Endometrium (tissue), 2 donors: Measurements from ENCODE around the gene DNAJB12.
"Not testable (repeated sequence)": the region's sequence is repeated elsewhere in the genome, so short reads cannot be mapped to it uniquely, and the experiment has no call there.

ENCODE experiments used
- FAIRE-seq: peaks from 2 replicates; lab custom pipeline; 2012; peaks lifted over from hg19 to GRCh38; lab: Jason Lieb, UNC
- donor health status: control.
- donor health status: control.

Gene DNAJB12

DNA sequence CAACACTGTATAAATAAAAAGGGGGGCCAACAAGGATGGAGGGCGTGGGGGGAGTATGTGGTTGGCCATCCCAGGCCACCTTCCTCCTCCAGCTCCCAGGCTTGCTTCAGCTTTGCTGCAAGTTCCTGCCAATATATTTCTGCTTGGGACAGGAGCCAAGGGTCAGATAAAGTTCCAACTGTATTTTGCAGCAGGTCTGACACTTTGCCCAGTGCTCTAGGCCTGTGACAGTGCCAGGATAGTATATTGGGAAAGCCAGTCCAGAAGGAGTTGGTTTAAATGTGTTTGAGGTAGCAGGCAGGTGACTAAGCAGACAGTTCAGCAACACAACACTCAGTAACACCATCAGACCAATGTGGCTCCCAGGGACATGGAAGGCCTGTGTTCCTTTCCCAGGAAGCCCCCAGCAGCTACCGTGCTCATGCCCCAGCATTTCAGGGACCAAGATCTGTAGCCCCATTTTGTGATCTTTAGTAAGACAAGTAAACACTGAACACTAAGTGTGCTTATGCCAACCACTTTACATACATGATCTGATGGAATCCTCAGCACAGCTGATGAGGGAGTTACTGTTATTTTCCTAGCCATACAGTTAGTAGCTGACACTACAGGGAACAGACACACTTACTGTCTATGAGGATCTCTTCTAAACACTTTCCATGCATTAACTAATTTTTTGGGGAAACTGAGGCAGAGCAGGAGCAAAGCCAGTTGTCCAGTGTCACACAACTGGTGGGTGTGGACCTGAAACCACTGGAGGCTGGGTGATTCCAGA, 38.9 kb downstream of the DNAJB12 start:
- FAIRE-seq = no peak

DNA sequence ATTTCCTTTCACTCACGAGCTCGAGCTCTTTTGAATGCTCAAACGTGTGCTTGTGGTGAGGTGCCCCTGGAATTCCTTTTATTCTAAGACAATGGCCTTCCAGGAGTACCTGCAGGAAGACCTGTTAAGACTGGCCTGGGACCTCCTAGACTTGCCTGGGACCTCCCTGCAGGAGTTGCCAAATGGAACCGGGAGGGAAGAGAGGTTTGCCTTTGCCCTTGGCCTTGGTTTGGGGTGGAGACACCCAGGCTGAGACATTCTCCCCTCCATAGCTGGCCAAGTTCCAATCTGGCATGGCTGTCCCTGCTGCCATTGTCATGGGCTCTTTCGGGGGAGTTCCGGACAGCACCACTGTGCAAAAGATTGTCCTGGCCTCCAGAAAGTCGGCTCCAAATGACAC, 39.7 kb downstream of the DNAJB12 start:
- no peak for FAIRE-seq

DNA sequence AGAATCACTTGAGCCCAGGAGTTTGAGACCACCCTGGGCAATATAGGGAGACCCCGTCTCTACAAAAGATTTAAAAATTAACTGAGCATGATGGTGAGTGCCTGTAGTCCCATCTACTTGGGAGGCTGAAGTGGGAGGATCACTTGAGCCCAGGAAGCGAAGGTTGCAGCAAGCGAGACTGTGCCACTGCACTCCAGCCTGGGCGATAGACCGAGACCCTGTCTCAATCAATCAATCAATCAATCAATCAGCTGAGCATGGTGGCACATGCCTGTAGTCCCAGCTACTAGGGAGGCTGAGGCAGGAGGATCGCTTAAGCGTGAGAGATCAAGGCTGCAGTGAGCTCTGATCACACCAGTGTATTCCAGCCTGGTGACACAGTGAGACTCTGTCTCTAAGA, 40.5 kb downstream of the DNAJB12 start:
- no peak for FAIRE-seq

DNA sequence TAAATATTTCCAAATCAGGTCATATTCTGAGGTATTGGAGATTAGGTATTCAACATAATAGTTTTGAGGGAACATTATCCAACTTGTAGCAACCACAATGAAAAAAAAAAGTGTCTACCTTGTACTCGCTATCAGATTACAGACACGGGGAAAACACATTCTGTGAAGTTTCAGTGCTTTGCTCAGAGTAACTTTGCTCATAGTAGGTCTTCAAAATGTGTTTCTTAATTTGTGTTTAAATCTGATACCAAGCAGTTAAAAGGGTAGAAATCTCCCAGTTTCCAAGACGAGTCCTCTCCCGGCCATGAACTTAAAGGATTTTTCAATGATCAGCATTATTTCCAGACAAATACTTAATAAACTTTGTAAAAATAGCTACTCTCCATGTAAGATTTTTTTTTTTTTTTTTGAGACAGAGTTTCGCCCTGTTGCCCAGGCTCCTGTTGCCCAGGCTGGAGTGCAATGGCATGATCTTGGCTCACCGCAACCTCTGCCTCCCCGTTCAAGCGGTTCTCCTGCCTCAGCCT, 41.8 kb downstream of the DNAJB12 start:
- FAIRE-seq = no peak

DNA sequence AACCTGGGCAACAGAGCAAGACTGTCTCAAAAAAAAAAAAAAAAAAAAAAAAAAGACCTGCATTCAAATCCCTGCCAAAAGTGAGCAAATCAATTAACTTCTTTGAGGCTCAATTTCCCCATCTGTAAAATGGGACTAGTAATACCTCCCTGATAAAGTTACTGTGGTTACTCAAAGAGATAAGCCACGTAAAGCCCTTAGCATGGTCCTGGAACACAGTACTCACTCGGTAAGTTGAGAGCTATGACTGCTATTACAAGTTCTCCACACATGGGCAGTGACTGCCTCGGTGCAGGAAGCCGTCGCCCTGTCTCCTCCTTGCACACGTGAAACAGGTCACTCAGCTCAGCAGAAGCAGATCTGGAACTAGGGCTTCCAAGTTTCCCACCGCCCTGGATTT, 43.1 kb downstream of the DNAJB12 start:
- no peak for FAIRE-seq

DNA sequence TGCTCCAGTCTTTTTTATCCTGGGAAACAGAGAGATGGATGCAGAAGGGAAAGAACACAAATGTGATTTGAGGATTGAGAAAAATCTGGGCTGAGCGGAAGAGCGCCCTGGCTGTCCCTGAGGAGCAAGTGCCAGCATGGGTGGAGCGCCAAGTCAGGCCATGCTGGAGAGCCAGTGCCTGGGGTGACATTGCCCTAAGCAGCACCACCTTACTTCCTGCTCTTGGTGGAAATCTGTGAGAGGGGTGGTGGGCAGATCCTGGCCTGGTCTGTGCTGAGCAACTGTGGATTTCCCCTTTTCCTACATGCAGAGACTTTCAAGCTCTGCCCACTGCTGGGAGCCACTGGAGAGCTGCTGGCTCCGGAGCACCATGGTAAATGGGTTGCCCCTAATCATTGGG, 44.1 kb downstream of the DNAJB12 start:
- no peak for FAIRE-seq

DNA sequence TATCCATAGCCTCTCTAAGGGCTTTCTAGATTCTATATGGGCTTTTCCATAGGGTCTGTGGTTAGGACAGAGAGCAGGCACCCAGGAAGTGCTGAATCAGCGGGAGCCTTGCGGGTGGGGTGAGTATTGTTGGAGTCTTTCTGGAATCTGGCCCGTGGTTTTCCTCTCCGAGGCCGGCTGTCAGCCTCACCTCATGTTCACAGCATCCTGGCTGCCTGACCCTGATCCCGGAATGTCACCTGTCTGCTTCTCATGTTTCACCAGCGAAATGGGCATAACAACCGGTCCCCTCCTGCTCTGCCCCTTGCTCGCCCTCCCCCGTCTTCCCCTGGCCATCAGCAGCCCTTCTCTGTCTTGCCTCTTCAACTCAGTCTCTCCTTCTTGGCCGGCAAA, 44.5 kb downstream of the DNAJB12 start:
- FAIRE-seq = no peak

DNA sequence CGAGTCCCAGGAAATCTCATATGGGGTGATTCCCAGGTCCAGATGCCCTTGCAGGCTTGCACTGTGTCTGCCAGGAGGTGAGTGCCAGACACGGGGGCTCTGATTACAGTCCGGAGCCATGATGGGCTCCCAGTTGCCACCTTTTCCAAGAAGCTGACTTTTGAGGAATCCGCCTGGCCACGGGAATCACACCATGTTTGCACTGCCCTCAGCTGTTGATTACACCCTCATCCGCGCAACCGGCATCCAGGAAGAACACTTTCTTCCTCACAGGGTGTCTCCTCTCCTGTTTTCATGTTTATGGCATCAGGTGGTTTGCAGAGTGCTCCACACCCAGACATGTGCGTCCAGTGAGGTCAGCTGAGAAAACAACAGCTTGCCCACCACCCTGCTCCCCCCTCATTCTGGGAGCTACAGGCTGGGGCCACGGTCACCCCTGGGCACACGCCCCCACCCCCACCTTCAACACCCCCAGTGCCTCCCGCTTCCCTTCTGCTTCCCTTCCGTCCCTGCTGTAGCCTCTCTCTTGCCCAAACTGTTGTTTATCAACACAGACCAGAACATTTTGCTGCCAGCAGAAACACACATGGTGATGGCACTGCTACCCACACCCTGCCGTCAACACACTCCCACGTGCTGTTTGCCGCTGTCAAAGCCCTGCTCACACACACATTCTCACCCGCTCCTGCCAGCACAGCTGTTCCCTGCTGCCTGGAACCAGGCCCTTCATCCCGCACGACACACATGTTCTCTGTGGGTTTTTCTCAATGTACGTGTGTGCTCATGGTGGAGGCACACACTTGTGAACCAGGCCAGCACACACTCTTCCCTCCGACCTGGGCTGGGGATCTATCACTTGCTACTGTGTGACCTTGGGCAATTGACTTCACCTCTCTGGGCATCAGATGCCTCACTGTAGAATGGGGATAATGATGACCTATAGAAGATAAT, 45.2 kb downstream of the DNAJB12 start:
- no peak for FAIRE-seq

DNA sequence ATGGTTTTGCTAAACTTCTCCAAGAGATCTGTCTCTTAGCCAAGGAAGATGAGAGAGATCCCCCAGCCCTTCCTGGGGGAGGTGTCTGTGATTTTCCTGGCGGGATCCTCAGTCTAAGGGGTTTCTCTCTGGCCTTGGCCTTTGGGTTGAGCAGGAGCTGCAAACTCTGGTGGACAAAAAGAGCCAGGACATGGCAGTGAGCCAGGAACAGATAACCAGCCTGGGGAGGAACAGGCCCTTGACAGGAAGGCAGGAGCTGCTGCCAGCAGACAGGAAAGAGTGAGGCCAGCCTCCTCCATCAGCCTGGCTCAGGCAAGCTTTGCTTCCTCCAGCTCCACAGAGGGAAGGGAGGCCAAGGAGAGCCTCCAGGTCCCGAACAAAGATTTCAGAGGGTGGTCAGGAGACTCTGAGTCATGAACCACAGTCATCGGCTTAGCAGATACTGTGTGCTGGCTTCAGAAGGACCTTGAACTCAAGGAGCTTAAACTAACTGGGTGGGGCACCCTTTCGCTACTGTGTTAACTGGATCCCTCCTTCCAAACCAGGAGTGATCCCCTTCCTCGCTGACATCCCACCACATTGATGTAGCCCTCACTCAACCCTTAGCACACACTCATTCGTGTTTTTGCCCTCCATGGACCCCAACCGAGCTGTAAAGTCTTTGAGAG, 46.3 kb downstream of the DNAJB12 start:
- FAIRE-seq = no peak

DNA sequence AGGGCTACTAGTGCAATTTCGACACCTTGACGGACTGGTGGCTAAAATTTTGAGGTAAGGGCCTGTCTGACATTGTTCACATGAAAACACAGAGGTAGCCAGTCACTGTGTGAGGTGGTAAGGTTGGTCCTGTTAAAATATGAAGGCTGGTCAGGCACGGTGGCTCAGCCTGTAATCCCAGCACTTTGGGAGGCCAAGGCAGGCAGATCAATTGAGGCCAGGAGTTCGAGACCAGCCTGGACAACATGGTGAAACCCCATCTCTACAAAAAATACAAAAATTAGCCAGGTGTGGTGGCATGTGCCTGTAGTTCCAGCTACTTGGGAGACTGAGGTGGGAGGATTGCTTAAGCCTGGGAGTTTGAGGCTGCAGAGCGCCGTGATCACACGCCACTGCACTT, 47.0 kb downstream of the DNAJB12 start:
- FAIRE-seq = not testable (repeated sequence)

DNA sequence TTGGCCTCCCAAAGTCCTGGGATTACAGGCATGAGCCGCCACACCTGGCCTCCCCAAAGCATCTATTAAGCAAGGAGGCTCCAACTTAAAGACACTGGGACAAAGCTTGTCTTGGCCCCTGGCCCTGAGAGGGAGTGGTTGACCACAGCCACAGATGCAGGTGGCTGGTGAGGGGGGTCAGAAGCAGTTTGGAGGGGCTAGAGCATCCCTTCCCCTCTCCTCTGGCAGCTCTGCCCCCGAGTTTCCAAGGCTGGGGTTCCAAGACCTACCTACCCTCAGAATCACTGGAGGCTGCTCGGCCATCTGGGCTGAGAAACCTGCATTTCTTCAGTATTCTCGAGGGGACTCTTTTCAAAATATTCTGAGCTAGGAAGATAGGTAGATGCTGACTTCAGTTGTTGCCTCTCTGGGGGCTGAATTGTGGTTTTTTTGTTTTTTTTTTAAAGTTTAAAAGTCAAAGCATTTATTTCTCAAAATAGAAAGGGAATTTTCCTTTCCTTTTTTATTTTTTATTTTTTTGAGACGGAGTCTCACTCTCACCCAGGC, 48.4 kb downstream of the DNAJB12 start:
- FAIRE-seq = no peak

DNA sequence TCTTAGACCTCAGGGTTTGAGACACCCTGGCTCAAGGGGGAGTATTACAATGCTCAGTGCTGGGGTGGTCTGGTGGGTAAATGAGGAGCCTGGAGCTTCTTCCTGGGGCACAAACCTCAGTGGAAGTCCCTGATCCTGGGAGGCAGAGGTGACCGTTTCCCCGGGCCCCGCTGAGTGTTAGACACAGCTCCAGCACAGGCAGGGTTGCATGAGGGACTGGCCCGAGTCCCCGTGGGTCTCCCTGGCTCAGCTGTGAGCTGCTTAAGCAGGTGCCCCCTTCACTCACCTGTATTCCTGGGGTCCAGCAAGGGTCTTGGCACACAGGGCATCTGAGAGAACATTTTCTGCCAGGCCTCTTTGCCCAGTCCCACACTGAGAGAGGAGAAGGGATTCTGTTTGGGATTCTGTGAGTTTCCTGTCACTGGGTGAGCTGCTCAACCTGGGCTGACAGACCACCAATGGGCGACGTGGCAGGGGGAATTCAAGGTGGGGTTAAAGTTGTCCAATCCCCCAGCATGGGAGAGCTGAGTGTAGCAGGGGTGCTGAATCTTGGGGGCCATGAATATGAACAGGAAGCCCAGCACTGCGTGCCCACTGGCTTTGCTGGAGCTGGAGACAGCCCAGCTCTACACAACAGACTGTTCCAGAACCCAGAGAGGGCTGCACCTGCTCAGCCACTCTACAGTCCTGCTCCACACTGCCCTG, 51.1 kb downstream of the DNAJB12 start:
- no peak for FAIRE-seq

DNA sequence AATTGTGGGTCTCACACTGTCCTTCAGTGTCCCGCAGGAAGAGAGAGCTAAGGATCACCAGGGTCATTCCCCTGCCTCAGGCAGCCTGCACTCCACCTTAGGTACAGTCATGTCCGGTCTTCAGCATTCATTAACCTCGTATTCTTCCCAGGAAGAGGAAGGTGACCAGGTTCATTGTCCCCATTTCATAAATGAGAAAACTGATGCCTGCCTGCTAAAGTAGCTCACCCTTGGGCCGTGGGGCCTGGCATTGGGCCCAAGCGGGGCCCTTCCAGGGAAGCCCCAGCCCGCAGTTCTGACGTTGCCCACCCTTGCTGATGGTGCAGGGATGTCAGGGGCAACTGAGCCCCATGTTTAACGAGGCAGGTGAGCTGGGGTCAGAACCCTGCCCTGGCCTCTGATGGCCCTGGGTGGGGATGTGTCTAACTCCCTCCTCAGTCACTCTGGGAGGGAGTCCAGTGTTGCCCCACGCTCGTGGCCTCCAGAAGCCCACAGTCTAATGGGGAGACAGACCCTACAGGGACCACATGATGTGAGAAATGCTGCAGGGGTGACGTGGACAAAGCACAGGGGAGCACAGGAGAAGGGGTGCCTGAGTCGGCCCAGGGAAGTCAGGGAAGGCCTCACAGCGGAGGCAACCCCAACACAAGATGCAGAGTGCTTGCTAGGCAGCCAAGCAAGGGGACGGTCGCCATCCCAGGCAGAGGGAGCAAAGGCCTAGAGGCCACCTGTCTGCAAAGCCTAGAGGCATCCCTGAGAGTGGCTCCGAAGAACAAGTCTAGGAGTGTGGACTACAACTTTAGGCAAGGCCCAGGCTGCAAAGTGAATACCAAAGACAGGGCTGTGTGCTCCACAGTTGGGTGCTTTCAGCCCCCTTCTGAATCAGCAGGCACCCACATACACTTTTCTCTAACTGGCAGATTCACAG, 55.9 kb downstream of the DNAJB12 start:
- no peak for FAIRE-seq

DNA sequence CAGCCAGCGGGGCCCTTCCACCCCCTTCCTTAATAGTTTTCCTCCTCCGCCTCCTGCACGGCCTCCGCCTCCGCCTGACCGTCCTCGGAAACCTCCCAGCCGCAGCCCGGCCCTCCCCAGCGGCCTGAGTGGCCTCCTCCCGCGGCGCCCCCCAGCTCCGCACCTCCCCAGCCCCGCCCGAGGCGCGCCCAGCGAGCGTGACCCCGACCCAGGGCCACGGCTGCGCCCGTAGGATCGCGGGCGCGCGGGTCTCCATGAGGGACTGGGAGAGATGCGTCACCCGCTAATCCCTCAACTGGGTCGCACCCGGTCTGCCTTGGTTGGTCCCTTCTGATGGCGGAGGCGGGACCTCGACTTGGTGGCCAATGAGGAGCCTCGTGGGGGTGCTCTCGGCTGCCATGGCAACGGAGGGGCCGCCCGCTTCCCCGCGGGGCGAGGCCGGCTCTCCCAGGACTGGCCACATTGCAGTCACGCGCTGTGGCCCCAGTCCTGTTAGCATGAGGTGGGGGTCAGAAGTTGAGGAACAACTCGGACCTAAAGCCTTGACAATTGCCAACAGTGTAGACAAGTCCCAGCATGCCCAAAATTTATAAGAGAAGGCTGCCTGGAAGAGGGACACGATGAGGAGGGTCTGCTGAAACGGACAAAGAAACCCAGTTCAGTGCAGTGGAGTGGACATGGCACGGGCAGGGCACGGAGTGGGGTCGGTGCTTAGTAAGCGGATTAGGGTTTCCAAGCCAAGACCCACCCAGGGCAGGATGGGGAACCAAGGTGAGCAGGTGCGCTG, 56.7 kb downstream of the DNAJB12 start:
- FAIRE-seq = no peak

DNA sequence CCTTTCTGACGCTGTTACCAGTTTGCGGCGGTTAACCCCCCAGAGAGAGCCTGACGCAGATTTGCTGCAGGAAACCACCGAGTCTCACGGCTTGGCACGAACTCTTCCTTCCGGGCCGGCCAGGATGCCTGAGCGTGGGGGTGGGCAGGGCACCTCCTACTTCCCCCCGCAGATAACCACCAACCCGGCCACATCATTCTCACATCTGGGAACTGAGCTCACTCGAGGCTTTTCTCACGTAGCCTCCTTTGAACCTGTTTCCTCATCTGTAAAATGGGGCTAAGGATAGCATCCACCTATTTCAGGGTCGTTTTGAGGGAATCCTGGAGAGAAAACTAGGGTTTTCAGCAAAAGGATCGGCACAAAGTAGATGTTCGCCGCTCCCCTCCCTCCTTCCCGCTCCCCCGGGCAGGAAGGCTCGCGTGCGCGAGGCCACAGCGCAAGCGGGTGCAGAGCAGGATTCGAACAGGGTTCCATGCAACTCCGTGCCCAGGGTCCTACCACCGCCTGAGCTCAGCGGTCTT, 57.4 kb downstream of the DNAJB12 start:
- no peak for FAIRE-seq

DNA sequence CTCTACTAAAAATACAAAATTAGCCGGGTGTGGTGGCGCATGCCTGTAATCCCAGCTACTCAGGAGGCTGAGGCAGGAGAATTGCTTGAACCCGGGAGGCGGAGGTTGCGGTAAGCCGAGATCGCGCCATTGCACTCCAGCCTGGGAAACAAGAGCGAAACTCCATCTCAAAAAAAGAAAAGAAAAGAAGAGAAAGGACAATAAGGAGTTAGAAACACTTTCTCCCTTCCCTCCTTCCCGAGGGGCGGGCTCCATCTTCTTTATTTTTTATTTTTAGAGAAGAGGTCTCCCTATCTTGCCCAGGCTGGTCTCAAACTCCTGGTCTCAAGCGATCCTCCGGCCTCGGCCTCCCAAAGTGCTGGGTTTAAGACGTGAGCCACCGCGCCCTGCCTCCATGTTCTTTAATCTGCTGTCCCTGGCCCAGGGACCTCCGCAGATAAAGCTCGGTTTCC, 57.9 kb downstream of the DNAJB12 start:
- not testable (repeated sequence) for FAIRE-seq

DNA sequence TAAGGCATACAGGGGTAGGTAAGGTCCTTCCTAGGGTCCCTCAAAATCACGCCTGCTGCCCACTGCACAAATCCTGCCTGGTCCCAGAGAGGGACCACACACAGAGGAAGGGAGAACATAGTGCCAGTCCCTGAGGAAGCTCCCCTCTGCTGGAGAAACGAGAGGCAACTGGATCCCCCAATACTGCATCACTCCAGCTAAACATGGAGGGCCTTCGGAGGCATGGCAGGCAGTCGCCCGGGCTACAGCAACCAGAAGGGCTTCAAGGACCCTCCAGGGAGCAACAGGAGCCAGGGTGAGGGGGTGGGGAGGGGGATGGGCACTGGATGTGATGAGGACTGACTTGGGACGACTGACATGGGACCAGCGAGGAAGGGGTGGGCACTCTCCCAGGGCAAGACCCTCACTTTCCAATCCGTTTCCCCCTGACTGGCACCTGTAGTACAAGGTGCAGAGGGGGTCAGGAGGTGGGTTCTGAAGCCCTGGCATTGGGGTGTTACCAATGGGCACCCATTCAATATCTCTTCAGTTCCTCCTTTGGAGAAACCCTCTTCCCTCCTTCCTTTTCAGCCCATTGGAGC, 59.3 kb downstream of the DNAJB12 start:
- no peak for FAIRE-seq

DNA sequence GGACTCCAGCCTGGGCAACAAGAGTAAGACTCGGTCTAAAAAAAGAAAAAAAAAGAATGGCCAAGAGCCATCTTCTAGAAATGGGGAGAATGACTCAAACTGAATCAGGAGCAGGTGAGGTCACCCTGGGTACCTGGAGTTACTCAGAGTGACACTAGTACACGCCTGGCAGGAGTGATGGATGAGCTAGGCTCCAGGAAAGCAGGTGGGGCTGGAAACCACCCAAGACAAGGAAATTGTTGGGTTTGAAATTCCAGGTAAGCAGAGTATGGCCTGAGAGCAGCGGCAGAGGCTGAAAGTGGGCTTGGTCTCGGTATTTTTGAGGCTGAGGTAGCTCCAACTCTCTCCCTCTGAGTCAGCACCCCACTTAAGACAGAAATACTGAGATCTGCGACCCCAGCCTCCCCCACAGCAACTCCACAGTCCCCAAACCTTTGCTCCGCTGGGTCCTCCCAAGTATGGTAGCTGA, 62.5 kb downstream of the DNAJB12 start:
- FAIRE-seq = no peak
